ENCODE measurements around the gene CAMKK2. TPM values are rescaled to one million over a fixed set of nuclear protein-coding genes. Genes with fewer than 3 reads are reported as not detected.
A peak's percentile ranks its signal among the peaks of the same experiment; 100 is the strongest.
"Not testable (repeated sequence)": the region's sequence is repeated elsewhere in the genome, so short reads cannot be mapped to it uniquely, and the experiment has no call there.

Gene CAMKK2
- total RNA-seq, 1 donor from 2014 or later = 13.3 TPM

- Histone ChIP-seq H3K9me3 (replicated peaks) (no peaks in the 10 kb centered on the region), H3K27me3 (ENCODE audit: low read depth) (no peaks in the 10 kb centered on the region), H3K36me3 (peaks cover 43% of the 10 kb centered on the region), H3K27ac (replicated peaks) (no peak overlapping the region), H3K4me1 (peaks cover 8% of the 10 kb centered on the region), H3K4me3 (no peak overlapping the region)
- intact Hi-C loops (cut with micrococcal nuclease) = no loop called here
- TF ChIP-seq CTCF (IDR thresholded peaks at IDR 0.05; ENCODE audit: borderline replicate concordance) = no peak
- DNase-seq = no peak
Observed at GRCh38 chr12:121233628-121234020, 62.9 kb downstream of the CAMKK2 start.

DNA sequence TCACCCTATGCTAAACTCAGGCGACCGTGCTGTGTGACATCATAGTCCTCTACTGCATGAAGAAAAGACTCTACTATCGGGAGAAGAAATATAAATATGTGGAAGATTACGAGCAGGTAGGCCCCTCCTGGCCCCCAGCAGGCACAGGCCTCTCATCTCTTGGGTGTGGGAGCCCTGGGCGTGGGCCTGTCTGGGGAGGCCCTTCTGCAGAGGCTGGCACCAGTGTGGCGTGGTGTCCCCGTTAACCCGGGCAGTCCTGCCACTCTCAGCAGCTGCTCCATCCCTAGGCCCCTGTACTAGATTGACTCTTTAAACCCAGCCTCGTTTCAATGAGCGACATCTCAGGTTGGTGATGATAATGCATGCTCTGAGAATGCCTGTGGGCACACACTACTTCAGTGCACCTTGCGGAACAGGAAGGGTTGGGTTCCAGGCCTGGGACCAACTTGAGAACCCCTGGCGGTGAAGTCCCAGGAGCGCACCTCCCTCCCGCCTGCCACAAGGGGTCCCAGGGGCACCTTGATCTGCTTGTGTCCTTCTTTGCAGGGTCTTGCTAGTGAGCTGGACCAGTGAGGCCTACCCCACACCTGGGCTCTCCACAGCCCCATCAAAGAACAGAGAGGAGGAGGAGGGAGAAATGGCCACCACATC lies 63.4 kb downstream of the CAMKK2 start:
- H3K27me3 ChIP-seq (ENCODE audit: low read depth) = no peaks in the 10 kb centered on the region
- H3K36me3 ChIP-seq = peaks cover 43% of the 10 kb centered on the region
- intact Hi-C loops (cut with micrococcal nuclease) = no loop called here

GRCh38 chr12:121232163-121232562 lies 64.3 kb downstream of the CAMKK2 start:
- DNase-seq = no peak
- Histone ChIP-seq H3K4me1 (peaks cover 8% of the 10 kb centered on the region), H3K36me3 (peaks cover 35% of the 10 kb centered on the region), H3K27ac (replicated peaks) (no peak overlapping the region), H3K27me3 (ENCODE audit: low read depth) (no peaks in the 10 kb centered on the region), H3K4me3 (no peak overlapping the region), H3K9me3 (replicated peaks) (no peaks in the 10 kb centered on the region)
- TF ChIP-seq CTCF (IDR thresholded peaks at IDR 0.05; ENCODE audit: borderline replicate concordance) = no peak
- intact Hi-C loops (cut with micrococcal nuclease) = no loop called here

More for the DNA sequence above, 63.4 kb downstream of the CAMKK2 start:
- H3K4me1 ChIP-seq = peaks cover 8% of the 10 kb centered on the region
- no peak overlapping the region for H3K27ac ChIP-seq (replicated peaks)
- no peak for DNase-seq
- no peak overlapping the region for H3K4me3 ChIP-seq
- H3K9me3 ChIP-seq (replicated peaks) = no peaks in the 10 kb centered on the region
- TF ChIP-seq CTCF (IDR thresholded peaks at IDR 0.05; ENCODE audit: borderline replicate concordance) = no peak

DNA sequence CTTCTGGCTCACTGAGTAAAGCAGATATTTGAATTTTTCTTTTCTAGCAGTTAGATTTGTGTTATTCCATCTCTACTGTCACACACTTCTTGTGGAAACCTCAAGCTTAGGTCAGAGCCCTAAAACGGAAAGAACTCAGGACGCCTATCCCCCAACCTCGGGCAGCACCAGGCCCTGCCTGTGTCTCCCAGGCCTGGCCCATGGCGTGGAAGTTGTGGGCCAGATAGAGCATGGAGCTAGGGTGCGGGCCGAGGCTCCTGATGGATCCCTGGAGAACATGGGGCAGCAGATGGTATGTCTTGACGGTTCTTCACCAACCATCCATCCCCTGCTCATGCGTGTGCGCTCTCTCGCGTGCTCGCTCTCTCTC lies 66.0 kb downstream of the CAMKK2 start:
- Histone ChIP-seq H3K36me3 (peaks cover 28% of the 10 kb centered on the region), H3K27ac (replicated peaks) (no peak overlapping the region), H3K9me3 (replicated peaks) (no peaks in the 10 kb centered on the region), H3K27me3 (ENCODE audit: low read depth) (no peaks in the 10 kb centered on the region), H3K4me3 (no peak overlapping the region), H3K4me1 (peaks cover 8% of the 10 kb centered on the region)
- intact Hi-C loops (cut with micrococcal nuclease) = no loop called here
- DNase-seq = no peak
- TF ChIP-seq CTCF (IDR thresholded peaks at IDR 0.05; ENCODE audit: borderline replicate concordance) = peak; percentile 10

DNA sequence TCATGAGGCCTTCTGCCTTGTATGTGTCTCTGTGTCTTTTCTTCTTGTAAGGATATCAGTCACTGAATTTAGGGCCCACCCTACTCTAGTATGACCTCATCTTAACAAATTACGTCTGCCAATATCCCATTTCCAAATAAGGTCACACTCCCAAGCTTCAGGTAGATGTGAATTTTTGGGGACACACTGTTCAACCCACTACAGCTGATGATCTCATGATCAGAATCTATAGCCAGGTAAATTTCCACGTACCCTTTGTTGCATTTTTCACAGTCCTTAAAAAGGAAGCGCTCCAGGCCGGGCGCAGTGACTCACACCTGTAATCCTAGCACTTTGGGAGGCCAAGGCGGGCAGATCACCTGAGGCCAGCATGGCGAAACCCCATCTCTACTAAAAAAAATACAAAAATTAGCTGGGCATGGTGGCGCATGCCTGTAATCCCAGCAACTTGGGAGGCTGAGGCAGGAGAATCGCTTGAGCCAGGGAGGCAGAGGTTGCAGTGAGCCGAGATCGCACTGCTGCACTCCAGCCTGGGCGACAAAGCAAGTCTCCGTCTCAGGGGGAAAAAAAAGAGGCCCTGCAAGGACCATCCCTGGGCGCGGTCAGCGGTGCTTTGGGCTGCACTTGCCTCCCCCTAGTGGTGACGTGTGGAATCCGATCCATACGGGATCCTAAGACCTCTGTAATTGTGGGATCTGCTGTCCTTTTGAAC lies 66.5 kb downstream of the CAMKK2 start:
- H3K4me3 ChIP-seq; H3K4me1 ChIP-seq; H3K27me3 ChIP-seq (ENCODE audit: low read depth); H3K9me3 ChIP-seq (replicated peaks); H3K27ac ChIP-seq (replicated peaks); intact Hi-C loops (cut with micrococcal nuclease): not testable (repeated sequence)
- H3K36me3 ChIP-seq = peaks cover 24% of the 10 kb centered on the region
- TF ChIP-seq CTCF (IDR thresholded peaks at IDR 0.05; ENCODE audit: borderline replicate concordance) = peak; percentile 92
- peak; percentile 65 for DNase-seq
